ENCODE data around the gene SDHB.

GRCh38 chr1:16992675-16993074 is 61.2 kb downstream of the SDHB start:
- TF ChIP-seq CTCF (IDR thresholded peaks at IDR 0.05 in 4 of 5, conservative IDR thresholded peaks at IDR 0.05 in 1 of 5) (no peak), POLR2A (IDR thresholded peaks at IDR 0.05) (no peak)

Measured in gastrocnemius medialis (tissue), 4 donors.